Upper lobe of left lung (tissue), 4 donors: Measurements from ENCODE around the gene HBZ.
"Not testable (repeated sequence)": the region's sequence is repeated elsewhere in the genome, so short reads cannot be mapped to it uniquely, and the experiment has no call there.

Experiments
- EP300 ChIP-seq, 4 donors: sonication (generic); formaldehyde crosslinking; IDR thresholded peaks; one replicate each; pipeline ENCODE4 v1.5.1; 2017; ENCODE audit warnings: antibody characterized with exemption in 4 of 4, control low read depth in 2 of 4
- POLR2A ChIP-seq, 4 donors: fragments of 450-650 bp; IDR thresholded peaks; one replicate each; pipeline ENCODE4 v1.5.1; 2016 to 2017; ENCODE audit warnings: antibody characterized with exemption in 4 of 4, mild to moderate bottlenecking in 2 of 4
- TF ChIP-seq, protein P1 (sequence below), 6 experiments: fragments of 450-650 bp in 4 of 6; fragments of 200-600 bp in 2 of 6; sonication (generic) in 2 of 6; IDR thresholded peaks; one replicate each; pipeline ENCODE4 v1.5.1; 2016 to 2019; ENCODE audit warnings: antibody characterized with exemption in 6 of 6

DNA sequence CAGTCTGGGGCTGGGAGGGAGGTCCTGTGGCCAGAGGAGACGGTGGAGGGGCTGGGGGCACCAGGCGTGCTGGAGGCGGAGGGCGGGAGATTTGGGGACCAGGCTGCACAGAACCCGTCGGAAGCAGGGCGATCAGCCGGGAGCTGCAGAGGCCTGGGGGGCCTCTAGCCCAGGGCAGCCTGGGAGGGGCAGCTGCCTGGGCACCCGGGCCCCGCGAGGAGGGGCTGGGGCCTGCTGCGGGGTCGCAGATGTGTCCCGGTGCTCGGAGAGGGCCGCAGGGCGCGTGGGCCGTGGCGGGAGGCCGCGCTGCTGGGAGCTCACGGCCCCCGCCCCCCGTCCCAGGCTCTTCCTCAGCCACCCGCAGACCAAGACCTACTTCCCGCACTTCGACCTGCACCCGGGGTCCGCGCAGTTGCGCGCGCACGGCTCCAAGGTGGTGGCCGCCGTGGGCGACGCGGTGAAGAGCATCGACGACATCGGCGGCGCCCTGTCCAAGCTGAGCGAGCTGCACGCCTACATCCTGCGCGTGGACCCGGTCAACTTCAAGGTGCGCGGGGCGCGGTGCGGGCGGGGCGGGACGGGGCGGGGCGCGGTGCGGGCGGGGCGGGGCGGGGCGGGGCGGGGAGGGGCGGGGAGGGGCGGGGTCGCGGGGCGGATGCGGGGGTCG, 1.2 kb downstream of the HBZ start:
- TF ChIP-seq, protein P1, sequence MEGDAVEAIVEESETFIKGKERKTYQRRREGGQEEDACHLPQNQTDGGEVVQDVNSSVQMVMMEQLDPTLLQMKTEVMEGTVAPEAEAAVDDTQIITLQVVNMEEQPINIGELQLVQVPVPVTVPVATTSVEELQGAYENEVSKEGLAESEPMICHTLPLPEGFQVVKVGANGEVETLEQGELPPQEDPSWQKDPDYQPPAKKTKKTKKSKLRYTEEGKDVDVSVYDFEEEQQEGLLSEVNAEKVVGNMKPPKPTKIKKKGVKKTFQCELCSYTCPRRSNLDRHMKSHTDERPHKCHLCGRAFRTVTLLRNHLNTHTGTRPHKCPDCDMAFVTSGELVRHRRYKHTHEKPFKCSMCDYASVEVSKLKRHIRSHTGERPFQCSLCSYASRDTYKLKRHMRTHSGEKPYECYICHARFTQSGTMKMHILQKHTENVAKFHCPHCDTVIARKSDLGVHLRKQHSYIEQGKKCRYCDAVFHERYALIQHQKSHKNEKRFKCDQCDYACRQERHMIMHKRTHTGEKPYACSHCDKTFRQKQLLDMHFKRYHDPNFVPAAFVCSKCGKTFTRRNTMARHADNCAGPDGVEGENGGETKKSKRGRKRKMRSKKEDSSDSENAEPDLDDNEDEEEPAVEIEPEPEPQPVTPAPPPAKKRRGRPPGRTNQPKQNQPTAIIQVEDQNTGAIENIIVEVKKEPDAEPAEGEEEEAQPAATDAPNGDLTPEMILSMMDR (IDR thresholded peaks at IDR 0.05) = not testable (repeated sequence)
- TF ChIP-seq POLR2A, EP300 (IDR thresholded peaks at IDR 0.05): not testable (repeated sequence)
